ENCODE measurements around the gene CITED4.
"Not testable (repeated sequence)": the region's sequence is repeated elsewhere in the genome, so short reads cannot be mapped to it uniquely, and the experiment has no call there.

Gene CITED4

GRCh38 chr1:40896482-40896881 lies 34.3 kb upstream of the CITED4 start:
- no peak for DNase-seq (ENCODE audit: low read depth)
- TF ChIP-seq, protein P1, sequence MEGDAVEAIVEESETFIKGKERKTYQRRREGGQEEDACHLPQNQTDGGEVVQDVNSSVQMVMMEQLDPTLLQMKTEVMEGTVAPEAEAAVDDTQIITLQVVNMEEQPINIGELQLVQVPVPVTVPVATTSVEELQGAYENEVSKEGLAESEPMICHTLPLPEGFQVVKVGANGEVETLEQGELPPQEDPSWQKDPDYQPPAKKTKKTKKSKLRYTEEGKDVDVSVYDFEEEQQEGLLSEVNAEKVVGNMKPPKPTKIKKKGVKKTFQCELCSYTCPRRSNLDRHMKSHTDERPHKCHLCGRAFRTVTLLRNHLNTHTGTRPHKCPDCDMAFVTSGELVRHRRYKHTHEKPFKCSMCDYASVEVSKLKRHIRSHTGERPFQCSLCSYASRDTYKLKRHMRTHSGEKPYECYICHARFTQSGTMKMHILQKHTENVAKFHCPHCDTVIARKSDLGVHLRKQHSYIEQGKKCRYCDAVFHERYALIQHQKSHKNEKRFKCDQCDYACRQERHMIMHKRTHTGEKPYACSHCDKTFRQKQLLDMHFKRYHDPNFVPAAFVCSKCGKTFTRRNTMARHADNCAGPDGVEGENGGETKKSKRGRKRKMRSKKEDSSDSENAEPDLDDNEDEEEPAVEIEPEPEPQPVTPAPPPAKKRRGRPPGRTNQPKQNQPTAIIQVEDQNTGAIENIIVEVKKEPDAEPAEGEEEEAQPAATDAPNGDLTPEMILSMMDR (conservative IDR thresholded peaks at IDR 0.05; ENCODE audit: low read depth, low read length): no peak
- H3K4me3 ChIP-seq (ENCODE audit: low read length): no peak overlapping the region

GRCh38 chr1:40895601-40896000 lies 33.4 kb upstream of the CITED4 start:
- no peak overlapping the region for H3K4me3 ChIP-seq (ENCODE audit: low read length)
- no peak for DNase-seq (ENCODE audit: low read depth)
- TF ChIP-seq, protein P1 (conservative IDR thresholded peaks at IDR 0.05; ENCODE audit: low read depth, low read length): no peak

GRCh38 chr1:40894858-40895257 lies 32.7 kb upstream of the CITED4 start:
- not testable (repeated sequence) for H3K4me3 ChIP-seq (ENCODE audit: low read length); DNase-seq (ENCODE audit: low read depth)

GRCh38 chr1:40894455-40894854 lies 32.3 kb upstream of the CITED4 start:
- TF ChIP-seq, protein P1 (conservative IDR thresholded peaks at IDR 0.05; ENCODE audit: low read depth, low read length): no peak
- DNase-seq (ENCODE audit: low read depth): no peak
- H3K4me3 ChIP-seq (ENCODE audit: low read length): no peak overlapping the region

- no peak overlapping the region for H3K4me3 ChIP-seq (ENCODE audit: low read length)
- TF ChIP-seq, protein P1 (conservative IDR thresholded peaks at IDR 0.05; ENCODE audit: low read depth, low read length): no peak
- DNase-seq (ENCODE audit: low read depth): no peak
Measured at GRCh38 chr1:40893946-40894345, 31.8 kb upstream of the CITED4 start.

- no peak for DNase-seq (ENCODE audit: low read depth)
- TF ChIP-seq, protein P1 (conservative IDR thresholded peaks at IDR 0.05; ENCODE audit: low read depth, low read length): no peak
- no peak overlapping the region for H3K4me3 ChIP-seq (ENCODE audit: low read length)
Measured at GRCh38 chr1:40892354-40892753, 30.2 kb upstream of the CITED4 start.

DNA sequence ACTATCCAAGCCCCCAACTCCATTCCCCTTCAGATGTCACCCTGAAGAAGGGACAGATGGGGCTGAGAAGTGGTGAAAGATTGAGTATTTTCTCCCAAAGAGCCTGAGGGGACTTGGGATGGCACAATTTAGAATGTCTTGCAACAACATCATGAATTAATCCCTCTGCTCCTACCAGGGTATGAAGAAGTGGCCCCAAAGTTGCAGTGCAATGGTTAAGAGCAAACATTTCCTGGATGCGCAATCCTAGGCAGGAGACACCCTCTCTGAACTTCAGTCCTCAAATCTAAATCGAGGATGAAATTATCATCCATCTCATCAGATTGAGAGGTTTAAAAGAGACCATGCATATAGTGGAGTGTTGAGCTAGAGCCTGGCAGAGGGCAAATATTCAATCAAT lies 28.6 kb upstream of the CITED4 start:
- no peak overlapping the region for H3K4me3 ChIP-seq (ENCODE audit: low read length)
- TF ChIP-seq, protein P1 (conservative IDR thresholded peaks at IDR 0.05; ENCODE audit: low read depth, low read length): no peak
- no peak for DNase-seq (ENCODE audit: low read depth)

GRCh38 chr1:40887652-40888051 lies 25.5 kb upstream of the CITED4 start:
- H3K4me3 ChIP-seq (ENCODE audit: low read length): no peak overlapping the region
- no peak for DNase-seq (ENCODE audit: low read depth)
- TF ChIP-seq, protein P1 (conservative IDR thresholded peaks at IDR 0.05; ENCODE audit: low read depth, low read length): no peak

Data from retinal pigment epithelial cell (primary cell).